GM21360 (cell line): ENCODE data around the gene GLIPR1L2.
A peak's percentile ranks its signal among the peaks of the same experiment; 100 is the strongest.
"Not testable (repeated sequence)": the region's sequence is repeated elsewhere in the genome, so short reads cannot be mapped to it uniquely, and the experiment has no call there.

ENCODE experiments used
- ATAC-seq: cut with Tn5 transposase; IDR thresholded peaks from one replicate; pipeline ENCODE4 v1.9.1; 2021; ENCODE audit warnings: mild to moderate bottlenecking, moderate library complexity; ENCODE audit not compliant: unreplicated experiment

The GLIPR1L2 gene

GRCh38 chr12:75428767-75429166 is 37.9 kb downstream of the GLIPR1L2 start:
- ATAC-seq, result no peak

- ATAC-seq, result no peak
Measured at GRCh38 chr12:75432924-75433323, 42.0 kb downstream of the GLIPR1L2 start.

DNA sequence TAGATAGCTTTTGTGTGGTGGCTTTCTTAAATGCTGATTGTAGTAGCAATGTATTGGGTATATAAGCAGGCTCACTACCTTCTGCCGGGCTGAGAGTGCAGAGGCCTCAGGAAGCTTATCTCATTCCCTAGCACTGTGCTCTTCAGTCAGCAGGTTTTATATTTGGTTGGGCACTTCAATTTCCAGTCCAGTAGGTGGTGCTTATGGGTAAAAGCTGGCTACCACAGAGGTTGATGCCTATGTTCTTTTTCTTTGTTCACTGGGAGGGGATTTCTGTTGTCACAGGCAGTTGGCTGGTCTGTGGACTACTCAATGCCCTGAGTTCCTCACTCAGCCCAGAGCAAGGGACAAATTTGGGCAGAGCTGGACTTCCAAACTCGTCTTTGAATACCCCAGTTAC is 46.7 kb downstream of the GLIPR1L2 start:
- peak; percentile 55 for ATAC-seq

- ATAC-seq, result no peak
Measured at GRCh38 chr12:75438059-75438754, 47.3 kb downstream of the GLIPR1L2 start.

DNA sequence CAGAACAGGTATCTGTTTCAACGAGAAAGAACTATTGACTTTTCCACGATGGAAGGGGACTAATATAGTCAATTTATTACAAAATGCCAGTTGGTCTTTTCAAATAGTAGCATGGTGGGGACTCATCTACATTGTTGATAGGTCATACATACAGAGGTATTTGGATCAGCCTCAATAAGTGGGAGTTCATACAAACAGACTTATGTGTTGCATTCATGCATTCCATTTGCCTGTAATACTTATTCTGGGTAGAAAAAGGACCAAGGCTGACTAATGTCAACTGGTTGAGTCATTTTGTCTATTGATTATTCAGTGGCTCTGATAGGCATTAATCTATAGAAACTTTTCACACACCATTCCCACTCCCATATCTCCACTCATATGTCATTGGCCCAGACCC is 48.2 kb downstream of the GLIPR1L2 start:
- no peak for ATAC-seq

- ATAC-seq, result no peak
Measured at GRCh38 chr12:75439930-75440329, 49.0 kb downstream of the GLIPR1L2 start.

- ATAC-seq, result not testable (repeated sequence)
Measured at GRCh38 chr12:75441687-75442449, 51.0 kb downstream of the GLIPR1L2 start.

DNA sequence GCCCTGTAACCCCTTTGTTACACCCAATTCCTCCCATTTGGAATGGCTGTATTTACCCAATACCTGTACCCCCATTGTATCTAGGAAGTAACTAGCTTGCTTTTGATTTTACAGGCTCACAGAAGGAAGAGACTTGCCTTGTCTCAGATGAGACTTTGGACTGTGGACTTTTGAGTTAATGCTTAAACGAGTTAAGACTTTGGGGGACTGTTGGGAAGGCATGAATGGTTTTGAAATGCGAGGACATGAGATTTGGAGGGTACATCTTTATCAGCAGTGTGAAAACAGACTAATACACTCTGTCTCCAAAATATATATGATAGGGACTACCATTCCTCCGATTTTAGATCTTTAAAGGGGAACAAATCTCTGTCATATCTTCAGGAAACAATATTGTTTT is 51.6 kb downstream of the GLIPR1L2 start:
- ATAC-seq, result not testable (repeated sequence)

DNA sequence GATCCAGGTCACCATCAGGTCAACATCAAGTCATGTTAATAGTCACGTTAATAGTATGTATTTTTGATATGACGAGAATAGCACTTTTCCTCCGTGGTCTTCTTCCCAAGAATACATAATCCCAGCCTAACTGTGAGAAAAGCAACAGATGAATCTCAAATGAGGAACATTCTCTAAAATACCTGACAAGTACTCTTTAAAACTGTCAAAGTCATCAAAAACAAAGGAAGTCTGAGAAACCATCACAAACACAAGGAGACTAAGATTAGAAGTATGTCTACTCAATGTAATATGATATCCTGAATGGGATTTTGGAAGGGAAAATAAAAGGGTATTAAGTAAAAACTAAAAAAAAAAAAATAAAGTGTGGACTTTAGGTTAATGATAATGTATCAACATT is 52.8 kb downstream of the GLIPR1L2 start:
- no peak for ATAC-seq

- no peak for ATAC-seq
Measured at GRCh38 chr12:75444429-75445136, 53.7 kb downstream of the GLIPR1L2 start.

DNA sequence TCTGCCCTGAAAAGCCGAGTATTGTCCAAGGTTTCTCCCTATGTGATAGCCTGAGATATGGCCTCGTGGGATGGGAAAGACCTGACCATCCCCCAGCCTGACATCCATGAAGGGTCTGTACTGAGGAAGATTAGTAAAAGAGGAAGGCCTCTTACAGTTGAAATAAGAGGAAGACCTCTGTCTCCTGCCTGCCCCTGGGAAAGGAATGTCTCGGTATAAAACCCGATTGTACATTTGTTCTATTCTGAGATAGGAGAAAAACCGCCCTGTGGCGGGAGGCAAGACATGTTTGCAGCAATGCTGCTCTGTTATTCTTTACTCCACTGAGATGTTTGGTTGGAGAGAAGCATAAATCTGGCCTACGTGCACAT is 54.2 kb downstream of the GLIPR1L2 start:
- ATAC-seq, result not testable (repeated sequence)

GRCh38 chr12:75446857-75447256 is 56.0 kb downstream of the GLIPR1L2 start:
- ATAC-seq, result no peak

DNA sequence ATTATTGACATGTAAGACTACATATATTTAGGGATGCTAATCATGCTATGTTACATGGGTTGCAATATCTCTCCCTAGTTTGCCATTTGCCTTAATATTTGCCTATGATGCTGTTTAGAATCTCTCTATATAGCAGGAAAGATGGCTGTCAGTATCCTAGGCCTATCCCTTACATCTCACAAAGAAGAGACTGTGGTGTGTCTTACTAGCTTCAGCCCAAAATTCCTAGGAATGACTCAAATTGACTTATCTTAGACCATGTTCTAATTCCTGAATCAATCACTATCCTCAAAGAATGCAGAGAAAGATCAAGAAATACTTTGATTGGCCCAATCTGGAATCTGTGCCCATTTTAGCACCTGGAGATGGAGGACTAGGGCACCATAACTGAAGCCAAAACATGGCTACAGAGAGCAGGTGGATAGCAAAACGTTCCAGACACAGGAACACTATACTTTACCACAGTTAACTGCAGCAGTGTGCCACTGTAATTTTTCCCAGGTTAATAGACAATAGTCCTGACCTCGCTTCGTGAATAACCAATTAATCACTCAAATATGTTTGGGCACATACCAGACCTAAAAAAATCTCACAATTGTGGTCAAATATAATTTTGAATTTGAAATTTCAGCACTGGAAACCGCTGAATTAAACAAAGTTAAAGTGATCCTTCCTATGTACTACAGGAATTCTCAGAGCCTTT is 57.0 kb downstream of the GLIPR1L2 start:
- ATAC-seq, result no peak

- no peak for ATAC-seq
Measured at GRCh38 chr12:75452675-75453330, 61.9 kb downstream of the GLIPR1L2 start.

DNA sequence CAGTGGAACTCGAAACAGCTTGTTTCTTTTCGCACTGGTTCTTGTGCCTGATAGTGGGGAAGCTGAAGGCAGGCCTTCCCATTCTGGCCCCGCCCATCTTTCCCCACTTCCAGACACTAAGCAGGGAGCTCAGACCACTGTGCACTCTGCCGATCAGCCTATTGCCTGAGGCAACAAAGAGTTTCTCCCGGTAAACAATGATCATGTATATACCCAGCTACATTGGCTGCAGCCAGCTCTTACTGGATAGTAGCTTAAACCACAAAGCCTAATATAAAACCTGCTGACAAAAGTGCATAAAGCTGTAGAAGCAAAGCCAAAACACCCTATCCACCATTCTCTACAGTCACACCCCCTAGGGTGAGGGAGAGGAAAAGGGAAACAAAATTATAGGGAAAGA is 65.0 kb downstream of the GLIPR1L2 start:
- no peak for ATAC-seq

- ATAC-seq, result no peak
Measured at GRCh38 chr12:75457191-75457590, 66.3 kb downstream of the GLIPR1L2 start.

DNA sequence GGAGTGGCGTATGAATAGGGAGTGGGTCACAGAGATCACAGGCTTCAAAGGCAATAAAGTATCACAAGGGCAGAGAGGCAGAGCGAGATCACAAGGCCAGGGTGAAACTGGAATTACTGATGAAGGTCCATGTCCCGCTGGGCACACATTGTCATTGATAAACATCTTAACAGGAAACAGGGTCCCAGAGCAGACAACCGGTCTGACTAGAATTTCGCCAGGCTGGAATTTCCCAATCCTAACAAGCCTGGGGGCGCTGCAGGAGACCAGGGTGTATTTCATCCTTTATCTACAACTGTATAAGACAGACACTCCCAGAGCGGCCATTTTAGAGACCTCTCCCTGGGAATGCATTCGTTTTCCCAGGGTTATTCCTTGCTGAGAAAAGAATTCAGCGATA is 67.0 kb downstream of the GLIPR1L2 start:
- ATAC-seq, result not testable (repeated sequence)

GRCh38 chr12:75459755-75460154 is 68.9 kb downstream of the GLIPR1L2 start:
- ATAC-seq, result no peak

- no peak for ATAC-seq
Measured at GRCh38 chr12:75460204-75460603, 69.3 kb downstream of the GLIPR1L2 start.
